Sigmoid colon (tissue), 3 donors: Measurements from ENCODE around the gene CD226.

Source experiments
- CTCF ChIP-seq, 4 experiments: fragments of 450-650 bp in 3 of 4; fragments of 200-600 bp in 1 of 4; IDR thresholded peaks; one replicate each; pipeline ENCODE4 v1.5.1; 2016 to 2019; ENCODE audit warnings: antibody characterized with exemption in 4 of 4, mild to moderate bottlenecking in 3 of 4, moderate library complexity in 2 of 4
- POLR2A ChIP-seq, 2 donors: fragments of 450-650 bp; IDR thresholded peaks; one replicate each; pipeline ENCODE4 v1.6.1; 2016; ENCODE audit warnings: antibody characterized with exemption in 2 of 2, mild to moderate bottlenecking in 2 of 2, moderate library complexity in 2 of 2

GRCh38 chr18:69908838-69909237, 38.8 kb downstream of the CD226 start:
- TF ChIP-seq CTCF (IDR thresholded peaks at IDR 0.05) (no peak), POLR2A (IDR thresholded peaks at IDR 0.05) (no peak)
